HG02840 (cell line): ENCODE data around the gene GUCY2D.
"Not testable (repeated sequence)": the region's sequence is repeated elsewhere in the genome, so short reads cannot be mapped to it uniquely, and the experiment has no call there.

Source experiments
- ATAC-seq: cut with Tn5 transposase; IDR thresholded peaks from one replicate; pipeline ENCODE4 v1.9.1; 2021; ENCODE audit warnings: mild to moderate bottlenecking, moderate library complexity, moderate number of reproducible peaks; ENCODE audit not compliant: unreplicated experiment, low FRiP score

Gene GUCY2D

DNA sequence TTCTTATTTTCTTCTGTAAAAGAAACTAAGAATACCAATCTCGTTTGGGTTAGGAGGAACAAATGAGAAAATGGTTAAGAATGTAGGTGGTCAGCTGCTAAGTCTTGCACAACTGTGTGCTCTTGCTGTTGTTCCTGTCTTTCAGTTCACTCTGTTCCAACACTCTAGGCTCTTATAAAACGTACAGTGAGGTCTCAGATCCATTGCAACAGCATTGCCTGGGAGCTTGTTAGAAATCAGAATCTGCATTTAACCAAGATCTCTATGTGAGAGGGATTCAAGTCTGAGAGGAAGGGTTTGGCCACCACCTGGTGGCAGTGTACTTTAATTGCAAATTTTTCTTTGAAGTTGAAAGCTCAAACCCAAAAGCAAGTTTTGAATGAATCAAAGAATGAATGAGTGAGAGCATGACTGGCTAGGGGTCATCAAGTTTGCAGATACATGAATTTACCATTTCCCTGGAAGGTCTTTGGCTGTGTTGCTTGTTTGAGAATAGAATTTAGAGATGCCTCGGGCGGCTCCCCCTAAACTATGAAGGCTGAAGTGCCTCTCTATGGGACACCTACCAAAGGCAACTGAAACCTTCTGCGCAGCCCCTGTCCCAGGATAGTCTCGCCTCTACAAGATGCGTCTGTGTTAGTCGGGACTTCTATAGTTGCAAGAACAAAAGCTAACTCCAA, 39.0 kb downstream of the GUCY2D start:
- no peak for ATAC-seq

DNA sequence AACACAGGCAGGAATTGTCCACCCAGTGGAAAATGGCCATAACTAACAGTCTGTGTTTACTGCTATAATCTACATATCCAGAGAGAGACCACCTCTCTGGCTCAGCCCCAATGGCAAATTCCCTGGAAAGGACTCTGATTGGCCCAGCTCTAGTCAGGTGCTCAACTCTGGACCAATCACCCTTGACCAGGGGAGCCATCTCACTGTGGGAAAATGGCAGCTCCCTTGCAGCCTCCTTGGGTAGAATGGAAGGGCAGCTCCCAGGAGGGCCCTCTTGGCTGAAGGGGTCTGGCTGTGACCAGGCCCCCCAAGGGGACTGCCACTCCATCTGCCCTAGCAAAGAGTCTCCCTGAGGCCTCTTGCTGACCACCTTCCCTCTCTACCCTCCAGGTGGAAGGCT, 39.6 kb downstream of the GUCY2D start:
- ATAC-seq: no peak

GRCh38 chr17:8044819-8045810, 42.7 kb downstream of the GUCY2D start:
- ATAC-seq: no peak

DNA sequence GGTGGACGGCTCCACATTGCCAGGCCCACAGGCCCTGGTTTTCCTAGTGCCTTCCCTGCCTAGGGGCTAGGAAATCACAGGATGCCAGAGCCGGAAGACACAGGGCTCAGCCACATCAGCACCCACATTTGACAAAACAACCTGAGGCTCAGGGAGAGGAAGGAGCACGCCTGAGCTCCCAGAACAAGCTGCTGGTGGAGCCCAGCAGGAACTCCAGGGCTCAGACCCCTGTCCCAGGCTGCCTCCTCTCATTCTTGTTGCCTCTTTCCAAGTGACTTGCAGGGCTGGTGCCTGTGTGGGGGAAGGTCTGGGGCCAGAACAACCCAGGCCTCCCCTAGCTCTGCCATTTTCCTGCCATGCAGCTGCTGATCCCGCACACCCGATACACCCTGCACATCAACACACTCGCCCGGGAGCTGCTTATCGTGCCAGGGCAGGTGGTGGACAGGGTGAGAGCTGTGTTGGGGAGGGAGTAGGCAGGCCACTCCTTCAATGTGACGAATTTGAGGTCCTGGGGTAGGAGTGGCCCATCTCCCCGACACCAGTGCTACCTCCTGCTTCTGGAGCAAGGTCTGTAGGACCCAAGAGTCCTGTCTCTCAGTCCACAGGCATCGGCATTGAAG, 44.0 kb downstream of the GUCY2D start:
- ATAC-seq: no peak

GRCh38 chr17:8046929-8047768, 44.7 kb downstream of the GUCY2D start:
- ATAC-seq: no peak

DNA sequence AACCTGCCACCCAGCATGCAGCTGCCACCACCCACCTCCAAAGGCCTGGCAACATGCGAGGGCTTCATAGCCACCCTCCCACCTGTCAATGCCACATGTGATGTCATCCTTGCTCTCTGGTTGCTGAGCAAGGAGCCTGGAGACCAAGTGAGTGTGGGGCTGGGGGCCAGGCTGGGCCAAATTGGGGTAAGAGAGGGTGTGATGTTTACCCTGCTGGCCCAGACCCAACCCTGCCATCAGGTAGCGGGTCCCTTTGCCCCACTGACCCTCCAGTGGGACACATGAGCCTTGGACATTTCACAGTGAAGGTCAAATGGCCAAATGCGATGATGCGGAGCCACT, 45.3 kb downstream of the GUCY2D start:
- ATAC-seq: no peak

- no peak for ATAC-seq
These were observed 45.8 kb downstream of the GUCY2D start for GRCh38 chr17:8048236-8048635.

GRCh38 chr17:8048736-8049135, 46.3 kb downstream of the GUCY2D start:
- ATAC-seq: no peak

DNA sequence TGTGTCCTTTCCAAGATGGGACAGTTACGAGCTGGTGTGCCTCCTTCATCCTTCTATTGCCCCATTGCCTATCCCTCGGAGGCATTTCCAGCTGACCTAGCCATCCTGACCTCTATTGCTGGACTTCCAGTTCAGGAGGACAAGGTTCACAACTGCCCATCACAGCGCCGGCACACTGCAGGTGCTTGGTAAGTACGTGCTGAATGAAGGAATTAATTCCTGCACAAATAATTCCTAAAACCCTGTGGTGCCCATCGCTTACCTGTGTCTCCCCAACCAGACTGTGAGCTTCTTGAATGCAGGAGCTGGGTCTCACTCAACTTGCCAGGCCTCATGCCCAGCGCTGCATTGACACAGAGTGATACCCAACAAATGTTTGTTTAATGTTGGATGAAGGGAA, 49.4 kb downstream of the GUCY2D start:
- no peak for ATAC-seq

GRCh38 chr17:8052256-8053252, 50.1 kb downstream of the GUCY2D start:
- ATAC-seq: no peak

DNA sequence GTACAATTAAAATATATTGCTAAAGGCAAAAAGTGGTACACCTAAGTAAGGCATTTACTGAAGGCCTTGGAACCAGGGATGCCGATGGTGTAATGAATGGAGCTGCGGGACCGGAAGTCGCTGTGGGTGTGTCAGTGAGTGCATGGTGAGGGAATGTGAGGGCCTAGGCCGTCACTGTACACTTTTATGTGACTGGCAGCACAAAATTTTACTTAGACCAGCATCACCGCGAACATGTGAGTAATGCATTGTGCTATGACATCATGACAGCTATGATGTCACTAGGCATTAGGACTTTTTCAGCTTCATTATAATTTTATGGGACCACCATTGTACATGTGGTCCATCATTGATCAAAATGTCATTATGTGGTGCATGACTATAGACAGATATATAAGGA, 51.2 kb downstream of the GUCY2D start:
- ATAC-seq: no peak

GRCh38 chr17:8055851-8056231, 53.4 kb downstream of the GUCY2D start:
- ATAC-seq: no peak

GRCh38 chr17:8056232-8056975, 54.0 kb downstream of the GUCY2D start:
- no peak for ATAC-seq

DNA sequence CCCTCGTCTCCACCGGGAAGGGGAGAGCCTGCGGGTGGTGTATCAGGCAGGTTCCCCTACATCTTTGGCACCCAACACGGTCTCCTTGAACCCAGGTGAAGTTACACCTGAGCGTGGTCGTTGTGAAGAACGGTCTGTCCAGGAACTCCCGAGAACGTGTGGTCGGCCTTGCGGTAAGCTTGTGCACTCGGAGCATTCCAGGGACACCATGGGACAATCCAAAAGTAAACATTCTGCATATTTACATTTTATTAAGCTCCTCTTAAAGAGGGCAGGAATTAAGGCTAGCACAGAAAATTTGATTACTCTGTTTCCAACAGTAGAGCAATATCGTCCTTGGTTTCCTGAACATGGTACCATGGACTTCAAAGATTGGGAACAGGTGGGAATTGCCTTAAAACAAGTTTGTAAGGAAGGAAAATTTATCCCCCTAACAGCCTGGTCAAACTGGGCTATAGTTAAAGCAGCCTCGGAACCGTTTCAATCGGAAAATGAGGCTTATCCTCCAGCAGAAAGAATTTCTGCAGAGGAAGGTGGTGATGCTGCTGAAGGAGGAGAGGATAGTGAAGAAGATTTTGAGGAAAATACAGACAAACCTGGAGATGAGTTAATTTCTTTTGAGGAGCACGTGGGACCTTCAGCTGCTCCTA, 54.7 kb downstream of the GUCY2D start:
- ATAC-seq: no peak

DNA sequence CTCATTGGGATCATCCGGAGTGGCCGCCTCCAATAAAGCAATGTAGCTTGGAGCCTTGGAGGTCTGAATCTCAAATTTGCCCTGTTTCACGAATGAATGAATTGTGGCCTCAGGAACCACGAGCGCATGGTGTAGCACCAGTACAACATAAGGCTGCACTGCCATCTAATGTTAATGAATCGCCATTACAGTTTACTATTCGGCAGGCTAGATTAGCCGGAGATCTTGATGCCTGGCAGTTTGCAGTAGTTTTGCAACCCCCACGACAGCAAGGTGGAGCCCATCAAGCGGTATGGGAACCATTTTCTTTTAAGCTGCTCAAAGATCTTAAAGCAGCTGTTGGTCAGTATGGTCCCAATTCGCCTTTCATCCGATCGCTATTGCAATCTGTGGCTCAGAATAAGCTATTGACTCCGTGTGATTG, 55.3 kb downstream of the GUCY2D start:
- no peak for ATAC-seq

DNA sequence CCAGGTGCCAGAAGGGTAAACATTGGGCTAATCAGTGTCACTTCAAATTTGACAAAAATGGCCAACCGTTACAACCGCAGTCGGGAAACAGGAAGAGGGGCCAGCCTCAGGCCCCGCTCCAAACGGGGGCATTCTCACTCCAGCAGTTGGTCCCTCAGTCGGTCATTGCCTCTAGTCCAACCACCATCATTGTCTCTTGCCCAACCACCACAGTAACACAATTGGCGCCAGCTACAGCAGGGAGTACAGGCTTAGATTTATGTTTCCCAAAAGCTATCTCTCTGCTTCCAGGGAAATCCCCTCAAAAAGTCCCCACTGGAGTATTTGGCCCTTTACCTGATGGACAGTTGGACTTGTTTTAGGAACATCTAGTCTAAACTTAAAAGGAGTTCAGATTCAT, 56.7 kb downstream of the GUCY2D start:
- ATAC-seq: no peak

DNA sequence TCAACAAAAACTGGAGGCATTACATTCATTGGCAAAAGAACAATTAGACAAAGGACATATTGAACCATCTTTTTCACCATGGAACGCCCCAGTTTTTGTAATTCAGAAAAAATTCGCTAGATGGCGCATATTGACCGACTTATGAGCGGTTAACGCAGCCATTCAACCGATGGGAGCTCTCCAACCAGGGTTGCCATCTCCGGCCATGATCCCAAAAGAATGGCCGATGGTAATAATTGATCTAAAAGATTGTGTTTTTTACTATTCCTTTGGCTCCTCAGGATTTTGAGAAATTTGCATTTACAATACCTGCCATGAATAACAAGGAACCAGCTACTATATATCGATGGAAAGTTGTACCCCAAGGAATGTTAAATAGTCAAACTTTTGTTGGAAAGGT, 57.9 kb downstream of the GUCY2D start:
- no peak for ATAC-seq

DNA sequence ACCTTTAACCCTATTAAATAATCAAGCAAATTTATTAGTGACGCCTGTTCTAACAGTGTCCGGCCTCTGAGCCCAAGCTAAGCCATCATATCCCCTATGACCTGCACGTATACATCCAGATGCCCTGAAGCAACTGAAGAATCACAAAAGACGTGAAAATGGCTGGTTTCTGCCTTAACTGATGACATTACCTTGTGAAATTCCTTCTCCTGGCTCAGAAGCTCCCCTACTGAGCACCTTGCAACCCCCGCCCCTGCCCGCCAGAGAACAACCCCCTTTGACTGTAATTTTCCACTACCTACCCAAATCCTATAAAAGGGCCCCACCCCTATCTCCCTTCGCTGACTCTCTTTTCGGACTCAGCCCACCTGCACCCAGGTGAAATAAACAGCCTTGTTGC, 59.4 kb downstream of the GUCY2D start:
- ATAC-seq: not testable (repeated sequence)
